OCI-LY1 (cell line): Measurements from ENCODE around the gene COL16A1.

ENCODE experiments used
- H2AFZ ChIP-seq: fragments of 200-600 bp; sonication (generic), shearing (Covaris generic); 2 replicates; pipeline ENCODE4 v1.6.0; 2014; ENCODE audit warnings: antibody characterized with exemption, mild to moderate bottlenecking, low read length
- H3F3A ChIP-seq: fragments of 200-600 bp; sonication (generic), shearing (Covaris generic); 2 replicates; pipeline ENCODE4 v1.6.0; 2014; ENCODE audit warnings: mild to moderate bottlenecking, antibody characterized with exemption, low read length, moderate library complexity; ENCODE audit not compliant: insufficient read depth
- H3K27ac ChIP-seq: fragments of 200-600 bp; sonication (generic); 2 replicates; pipeline ENCODE4 v1.5.1; 2014; ENCODE audit warnings: low read length, mixed run types, mild to moderate bottlenecking, low read depth; ENCODE audit not compliant: poor library complexity, severe bottlenecking
- H3K27me3 ChIP-seq: fragments of 200-600 bp; sonication (generic); 2 replicates; pipeline ENCODE4 v1.6.0; 2014; ENCODE audit warnings: antibody characterized with exemption, mild to moderate bottlenecking, low read length, moderate library complexity; ENCODE audit not compliant: insufficient read depth
- H3K36me3 ChIP-seq: fragments of 200-600 bp; sonication (generic); 2 replicates; pipeline ENCODE4 v1.6.1; 2014; ENCODE audit warnings: mild to moderate bottlenecking, antibody characterized with exemption, low read length, moderate library complexity, mixed read lengths; ENCODE audit not compliant: insufficient read depth
- H3K4me1 ChIP-seq: fragments of 200-600 bp; sonication (generic); 2 replicates; pipeline ENCODE4 v1.5.1; 2014; ENCODE audit warnings: mild to moderate bottlenecking, low read length, moderate library complexity; ENCODE audit not compliant: insufficient read depth, severe bottlenecking
- H3K4me2 ChIP-seq: fragments of 200-600 bp; sonication (generic), shearing (Covaris generic); 2 replicates; pipeline ENCODE4 v1.6.1; 2014; ENCODE audit warnings: low read length
- H3K4me3 ChIP-seq: fragments of 200-600 bp; sonication (generic); 2 replicates; pipeline ENCODE4 v1.5.1; 2014; ENCODE audit warnings: low read length, low read depth, mild to moderate bottlenecking, mixed read lengths; ENCODE audit not compliant: poor library complexity, severe bottlenecking
- H3K79me2 ChIP-seq: fragments of 200-600 bp; shearing (Covaris generic); 2 replicates; pipeline ENCODE4 v1.6.1; 2016; ENCODE audit warnings: mixed run types, low read length, mixed read lengths; ENCODE audit not compliant: insufficient read depth
- H3K9ac ChIP-seq: fragments of 200-600 bp; sonication (generic), shearing (Covaris generic); 2 replicates; pipeline ENCODE4 v1.6.1; 2014; ENCODE audit warnings: mild to moderate bottlenecking, low read length, mixed read lengths
- H3K9me2 ChIP-seq: fragments of 200-600 bp; sonication (generic), shearing (Covaris generic); 2 replicates; pipeline ENCODE4 v1.6.1; 2014; ENCODE audit warnings: low read depth, mild to moderate bottlenecking, low read length, mixed read lengths
- H3K9me3 ChIP-seq: fragments of 200-600 bp; shearing (Covaris generic); 2 replicates; pipeline ENCODE4 v1.6.1; 2014; ENCODE audit warnings: low read length, mixed read lengths
- H4K20me1 ChIP-seq: fragments of 200-600 bp; sonication (generic), shearing (Covaris generic); 2 replicates; pipeline ENCODE4 v1.6.0; 2016; ENCODE audit warnings: mild to moderate bottlenecking, low read length; ENCODE audit not compliant: insufficient read depth
- CTCF ChIP-seq: fragments of 200-600 bp; sonication (generic), shearing (Covaris generic); IDR thresholded peaks from 2 replicates; pipeline ENCODE4 v1.5.1; 2017; ENCODE audit warnings: mild to moderate bottlenecking, antibody characterized with exemption, low read length, moderate library complexity, mixed read lengths
- EZH2 ChIP-seq: fragments of 200-600 bp; sonication (generic), shearing (Covaris generic); IDR thresholded peaks from 2 replicates; pipeline ENCODE4 v1.8.0; 2017; ENCODE audit warnings: borderline replicate concordance, mixed run types, mild to moderate bottlenecking, antibody characterized with exemption, low read length, moderate library complexity, mixed read lengths

The COL16A1 gene

GRCh38 chr1:31691951-31692350 is 11.9 kb downstream of the COL16A1 start:
- no peaks in the 10 kb centered on the region for H3K9me3 ChIP-seq
- no peaks in the 10 kb centered on the region for H3K36me3 ChIP-seq
- H3K4me1 ChIP-seq: no peaks in the 10 kb centered on the region
- no peaks in the 10 kb centered on the region for H4K20me1 ChIP-seq
- H3K4me3 ChIP-seq: no peak overlapping the region
- H3F3A ChIP-seq: no peaks in the 10 kb centered on the region
- no peaks in the 10 kb centered on the region for H3K9me2 ChIP-seq
- H3K27ac ChIP-seq: no peak overlapping the region
- TF ChIP-seq EZH2 (no peak), CTCF (no peak)
- no peak overlapping the region for H3K9ac ChIP-seq
- H2AFZ ChIP-seq: no peak overlapping the region
- H3K27me3 ChIP-seq: no peaks in the 10 kb centered on the region
- H3K4me2 ChIP-seq: no peak overlapping the region
- no peaks in the 10 kb centered on the region for H3K79me2 ChIP-seq

- no peak overlapping the region for H3K27ac ChIP-seq
Measured at GRCh38 chr1:31691446-31691845, 12.4 kb downstream of the COL16A1 start.

GRCh38 chr1:31690921-31691320 is 12.9 kb downstream of the COL16A1 start:
- no peaks in the 10 kb centered on the region for H3F3A ChIP-seq
- no peaks in the 10 kb centered on the region for H3K4me1 ChIP-seq
- no peak overlapping the region for H2AFZ ChIP-seq
- TF ChIP-seq CTCF (no peak), EZH2 (no peak)
- no peaks in the 10 kb centered on the region for H3K36me3 ChIP-seq
- no peak overlapping the region for H3K4me3 ChIP-seq
- H3K27me3 ChIP-seq: no peaks in the 10 kb centered on the region
- H3K79me2 ChIP-seq: no peaks in the 10 kb centered on the region
- no peak overlapping the region for H3K4me2 ChIP-seq
- no peaks in the 10 kb centered on the region for H3K9me2 ChIP-seq
- no peak overlapping the region for H3K9ac ChIP-seq
- no peaks in the 10 kb centered on the region for H3K9me3 ChIP-seq
- H4K20me1 ChIP-seq: no peaks in the 10 kb centered on the region
- H3K27ac ChIP-seq: no peak overlapping the region

More at GRCh38 chr1:31691446-31691845, 12.4 kb downstream of the COL16A1 start:
- no peaks in the 10 kb centered on the region for H3K79me2 ChIP-seq
- no peaks in the 10 kb centered on the region for H3K9me2 ChIP-seq
- H3F3A ChIP-seq: no peaks in the 10 kb centered on the region
- no peaks in the 10 kb centered on the region for H4K20me1 ChIP-seq
- no peaks in the 10 kb centered on the region for H3K9me3 ChIP-seq
- H3K9ac ChIP-seq: no peak overlapping the region
- no peaks in the 10 kb centered on the region for H3K36me3 ChIP-seq
- no peak overlapping the region for H3K4me2 ChIP-seq
- H3K4me1 ChIP-seq: no peaks in the 10 kb centered on the region
- no peak overlapping the region for H2AFZ ChIP-seq
- TF ChIP-seq EZH2 (no peak), CTCF (no peak)
- H3K27me3 ChIP-seq: no peaks in the 10 kb centered on the region
- no peak overlapping the region for H3K4me3 ChIP-seq
